Spleen (tissue), 7 donors: ENCODE results near the gene ARHGDIG.

Experiments
- CTCF ChIP-seq, 11 experiments: fragments of 200-600 bp in 7 of 11; fragments of 450-650 bp in 4 of 11; sonication (generic) in 4 of 11; IDR thresholded peaks in 8 of 11; conservative IDR thresholded peaks in 3 of 11; 1 replicate in 7 of 11; 2 replicates in 4 of 11; pipeline versions ENCODE4 v1.4.0 to v1.8.0; 2016 to 2021; ENCODE audit warnings: antibody characterized with exemption in 11 of 11, inconsistent platforms in 4 of 11, mild to moderate bottlenecking in 1 of 11
- POLR2AphosphoS5 ChIP-seq, 3 donors: sonication (generic); formaldehyde crosslinking; IDR thresholded peaks; one replicate each; pipeline ENCODE4 v1.5.1; 2017; ENCODE audit warnings: antibody characterized with exemption in 3 of 3
- donor health status: DM: no; HTN: no; CAD: no; lungs with moderate emphysema.
- donor health status: DM: no; HTN: no; CAD: no.
- donor health status: DM: no; HTN: no; CAD: no.

GRCh38 chr16:266258-267164 is 13.9 kb upstream of the ARHGDIG start:
- TF ChIP-seq CTCF (IDR thresholded peaks at IDR 0.05 in 8 of 11, conservative IDR thresholded peaks at IDR 0.05 in 3 of 11) (no peak), POLR2AphosphoS5 (IDR thresholded peaks at IDR 0.05) (peak in 1 of 3 donors; percentile 34)
